ENCODE measurements around the gene MRPL12.

- TF ChIP-seq, protein P1, sequence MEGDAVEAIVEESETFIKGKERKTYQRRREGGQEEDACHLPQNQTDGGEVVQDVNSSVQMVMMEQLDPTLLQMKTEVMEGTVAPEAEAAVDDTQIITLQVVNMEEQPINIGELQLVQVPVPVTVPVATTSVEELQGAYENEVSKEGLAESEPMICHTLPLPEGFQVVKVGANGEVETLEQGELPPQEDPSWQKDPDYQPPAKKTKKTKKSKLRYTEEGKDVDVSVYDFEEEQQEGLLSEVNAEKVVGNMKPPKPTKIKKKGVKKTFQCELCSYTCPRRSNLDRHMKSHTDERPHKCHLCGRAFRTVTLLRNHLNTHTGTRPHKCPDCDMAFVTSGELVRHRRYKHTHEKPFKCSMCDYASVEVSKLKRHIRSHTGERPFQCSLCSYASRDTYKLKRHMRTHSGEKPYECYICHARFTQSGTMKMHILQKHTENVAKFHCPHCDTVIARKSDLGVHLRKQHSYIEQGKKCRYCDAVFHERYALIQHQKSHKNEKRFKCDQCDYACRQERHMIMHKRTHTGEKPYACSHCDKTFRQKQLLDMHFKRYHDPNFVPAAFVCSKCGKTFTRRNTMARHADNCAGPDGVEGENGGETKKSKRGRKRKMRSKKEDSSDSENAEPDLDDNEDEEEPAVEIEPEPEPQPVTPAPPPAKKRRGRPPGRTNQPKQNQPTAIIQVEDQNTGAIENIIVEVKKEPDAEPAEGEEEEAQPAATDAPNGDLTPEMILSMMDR (conservative IDR thresholded peaks at IDR 0.05 in 1 of 2, IDR thresholded peaks at IDR 0.05 in 1 of 2; ENCODE audit: low read depth in 1 of 2, low read length in 2 of 2): no peak
- TF ChIP-seq EZH2 (IDR thresholded peaks at IDR 0.05; ENCODE audit: low read length, missing control alignments): no peak
These were observed 20.6 kb downstream of the MRPL12 start for GRCh38 chr17:81723651-81724209.
